GM21367 (cell line): ENCODE results near the gene YTHDC1.
"Not testable (repeated sequence)": the region's sequence is repeated elsewhere in the genome, so short reads cannot be mapped to it uniquely, and the experiment has no call there.

Experiments used
- ATAC-seq: cut with Tn5 transposase; IDR thresholded peaks from one replicate; pipeline ENCODE4 v1.9.1; 2021; ENCODE audit not compliant: unreplicated experiment

YTHDC1 gene

GRCh38 chr4:68349649-68350360 is at the start of gene YTHDC1:
Gene YTHDC1, minus strand, starts transcription at chr4:68350090. Its CDS starts 337 bp downstream, at chr4:68349753.
- peak; percentile 97 for ATAC-seq

- ATAC-seq: no peak
Measured at GRCh38 chr4:68399306-68399705, 49.4 kb upstream of the YTHDC1 start.

- no peak for ATAC-seq
Measured at GRCh38 chr4:68396756-68397155, 46.9 kb upstream of the YTHDC1 start.

- ATAC-seq: no peak
Measured at GRCh38 chr4:68391436-68391835, 41.5 kb upstream of the YTHDC1 start.

- no peak for ATAC-seq
Measured at GRCh38 chr4:68390205-68390935, 40.5 kb upstream of the YTHDC1 start.

- not testable (repeated sequence) for ATAC-seq
Measured at GRCh38 chr4:68389386-68389913, 39.6 kb upstream of the YTHDC1 start.

GRCh38 chr4:68388347-68388865 is 38.5 kb upstream of the YTHDC1 start:
- ATAC-seq: no peak

- no peak for ATAC-seq
Measured at GRCh38 chr4:68385267-68385666, 35.4 kb upstream of the YTHDC1 start.

- ATAC-seq: no peak
Measured at GRCh38 chr4:68383115-68383514, 33.2 kb upstream of the YTHDC1 start.

- no peak for ATAC-seq
Measured at GRCh38 chr4:68378226-68378625, 28.3 kb upstream of the YTHDC1 start.

- peak; percentile 64 for ATAC-seq
Measured at GRCh38 chr4:68375667-68376559, 26.0 kb upstream of the YTHDC1 start.

GRCh38 chr4:68373513-68373912 is 23.6 kb upstream of the YTHDC1 start:
- peak; percentile 96 for ATAC-seq

GRCh38 chr4:68372588-68372987 is 22.7 kb upstream of the YTHDC1 start:
- no peak for ATAC-seq

- no peak for ATAC-seq
Measured at GRCh38 chr4:68369142-68369805, 19.4 kb upstream of the YTHDC1 start.

- ATAC-seq: no peak
Measured at GRCh38 chr4:68368691-68369131, 18.8 kb upstream of the YTHDC1 start.

GRCh38 chr4:68367835-68368234 is 17.9 kb upstream of the YTHDC1 start:
- ATAC-seq: no peak

- ATAC-seq: no peak
Measured at GRCh38 chr4:68366600-68366999, 16.7 kb upstream of the YTHDC1 start.

GRCh38 chr4:68365068-68365467 is 15.2 kb upstream of the YTHDC1 start:
- ATAC-seq: no peak

- ATAC-seq: no peak
Measured at GRCh38 chr4:68361146-68361589, 11.3 kb upstream of the YTHDC1 start.
